GM19238 (cell line): ENCODE data around the gene RAD51D.
"Not testable (repeated sequence)": the region's sequence is repeated elsewhere in the genome, so short reads cannot be mapped to it uniquely, and the experiment has no call there.

Experiments
- DNase-seq: peaks from one replicate; pipeline ENCODE4 v3.0.0; 2011; ENCODE audit warnings: low spot score; ENCODE audit not compliant: insufficient read length

Gene RAD51D

DNA sequence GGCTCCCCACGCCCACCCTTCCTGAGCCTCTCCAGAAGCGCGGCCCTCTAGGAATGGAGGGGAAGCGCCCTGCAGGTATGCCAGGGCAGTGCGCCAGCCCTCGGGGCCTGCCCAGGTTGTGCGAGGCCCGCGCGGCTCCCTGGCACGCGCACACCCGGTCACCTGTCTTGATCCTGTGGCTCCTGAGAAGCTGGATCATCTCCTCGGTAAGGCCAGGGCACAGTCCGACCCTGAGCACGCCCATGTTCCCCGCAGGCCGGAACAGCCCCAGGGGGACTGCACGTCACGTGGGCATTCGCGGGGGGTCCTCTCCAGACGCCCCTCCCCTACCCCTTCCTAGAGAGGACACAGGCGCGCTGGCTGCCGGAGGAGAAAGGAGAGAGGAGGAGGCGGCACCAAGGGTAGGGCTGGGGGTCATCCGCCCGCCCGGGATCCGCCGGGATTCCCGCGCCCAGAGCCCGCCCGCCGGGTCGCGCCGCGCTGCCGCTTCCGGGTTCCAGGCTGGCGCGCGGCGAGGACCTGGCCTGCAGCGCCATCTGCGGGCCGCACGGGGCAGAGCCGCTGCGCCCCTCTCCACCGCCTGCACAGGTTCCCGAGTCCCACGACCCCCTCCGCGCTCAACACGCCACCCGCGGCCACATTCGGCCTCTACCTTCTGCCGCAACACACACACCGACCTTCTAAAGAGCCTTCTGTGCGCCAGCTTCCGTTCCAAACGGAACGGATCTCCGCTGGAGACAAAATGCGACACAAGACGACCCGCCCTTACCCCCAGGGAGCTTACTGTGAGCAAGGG lies at the start of gene RAD51D:
Gene RAD51D, minus strand, starts transcription at position 491 of the 796 bp plus-strand sequence. Its CDS starts 247 bp downstream, at position 244.
- DNase-seq, result peak; percentile 81

DNA sequence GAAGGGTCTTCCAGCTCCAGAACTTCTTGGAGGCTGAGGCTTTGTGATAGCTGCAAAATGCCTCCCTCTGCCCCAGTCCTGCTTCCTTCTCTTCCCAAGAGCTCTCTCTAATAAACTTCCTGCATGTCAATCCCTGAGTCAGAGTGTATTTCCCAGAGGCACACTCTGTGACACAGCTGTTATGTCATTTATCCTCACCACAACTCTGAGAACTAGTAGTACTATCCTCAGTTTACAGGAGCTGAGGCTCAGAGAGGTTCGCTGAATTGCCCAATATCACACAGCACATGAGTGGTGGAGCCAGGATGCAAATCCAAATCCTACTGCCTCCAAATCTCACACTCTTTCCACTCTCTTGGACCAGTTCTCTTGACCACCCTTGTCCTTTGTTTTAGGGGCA lies 48.0 kb upstream of the RAD51D start:
- DNase-seq, result no peak

DNA sequence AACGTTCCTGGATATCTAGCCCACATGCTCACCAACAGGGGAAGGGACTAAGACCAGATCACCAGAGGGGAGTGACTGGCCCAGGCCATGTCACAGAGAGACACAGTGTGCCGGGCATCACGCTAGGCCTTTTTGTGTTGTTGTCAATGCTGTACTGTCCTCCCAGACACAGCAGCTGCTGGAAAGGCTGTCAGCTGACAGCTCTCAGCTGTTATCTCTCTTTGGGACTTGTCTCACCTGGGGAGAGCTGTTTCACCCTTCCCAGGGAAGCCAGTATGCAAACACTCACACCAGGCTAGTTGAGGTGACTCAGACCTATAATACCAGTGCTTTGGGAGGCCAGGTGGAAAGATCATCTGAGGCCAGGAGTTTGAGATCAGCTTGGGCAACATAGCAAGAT lies 47.4 kb upstream of the RAD51D start:
- DNase-seq, result no peak

DNA sequence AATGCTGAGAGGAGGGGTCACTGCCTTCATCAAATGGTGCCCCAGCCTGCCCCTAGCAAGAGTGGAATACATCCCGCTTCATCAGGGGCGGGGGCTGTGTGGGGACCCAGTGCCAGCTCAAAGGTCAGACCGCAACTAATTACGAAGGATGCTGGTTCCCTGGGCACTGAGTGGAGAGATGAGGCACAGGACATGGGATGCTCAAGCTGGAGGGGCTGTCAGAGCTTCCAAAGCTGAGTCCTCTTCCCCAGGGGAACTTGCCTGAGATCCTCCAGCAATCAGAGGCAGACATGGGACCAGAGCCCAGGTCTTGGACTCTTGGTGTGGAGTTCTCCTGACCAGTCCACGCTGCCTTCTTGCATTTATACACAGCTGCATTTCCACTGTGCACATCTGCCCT lies 46.9 kb upstream of the RAD51D start:
- no peak for DNase-seq

DNA sequence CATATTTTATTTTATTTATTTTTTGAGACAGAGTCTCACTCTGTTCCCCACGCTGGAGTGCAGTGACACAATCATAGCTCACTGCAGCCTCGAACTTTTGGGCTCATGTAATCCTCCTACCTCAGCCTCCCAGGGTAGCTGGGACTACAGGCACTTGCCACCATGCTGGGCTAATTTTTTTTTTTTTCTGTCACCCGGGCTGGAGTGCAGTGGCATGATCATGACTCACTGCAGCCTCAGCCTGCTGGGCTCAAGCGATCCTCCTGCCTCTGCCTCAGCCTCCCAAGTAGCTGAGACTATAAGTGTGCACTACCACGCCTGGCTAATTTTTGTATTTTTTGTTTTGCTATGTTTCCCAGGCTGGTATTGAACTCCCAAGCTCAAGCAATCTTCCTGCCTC lies 45.1 kb upstream of the RAD51D start:
- DNase-seq, result no peak

DNA sequence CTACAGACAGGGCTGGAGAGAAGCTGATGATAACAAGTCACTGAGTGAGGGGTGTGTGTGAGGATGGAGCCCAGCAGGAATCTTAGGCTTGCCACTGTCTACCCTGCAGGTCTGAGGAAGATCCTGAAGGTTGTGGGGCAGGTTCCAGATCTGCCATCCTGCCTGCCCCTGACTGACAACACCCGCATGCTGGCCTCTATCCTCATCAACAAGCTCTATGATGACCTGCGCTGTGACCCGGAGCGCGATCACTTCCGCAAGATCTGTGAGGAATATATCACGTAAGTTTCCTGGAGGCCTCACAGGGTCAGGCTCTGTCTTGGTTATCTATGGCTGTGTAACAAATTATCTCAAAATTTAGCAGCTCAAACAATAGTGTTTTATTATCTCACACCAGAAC lies 44.2 kb upstream of the RAD51D start:
- no peak for DNase-seq

DNA sequence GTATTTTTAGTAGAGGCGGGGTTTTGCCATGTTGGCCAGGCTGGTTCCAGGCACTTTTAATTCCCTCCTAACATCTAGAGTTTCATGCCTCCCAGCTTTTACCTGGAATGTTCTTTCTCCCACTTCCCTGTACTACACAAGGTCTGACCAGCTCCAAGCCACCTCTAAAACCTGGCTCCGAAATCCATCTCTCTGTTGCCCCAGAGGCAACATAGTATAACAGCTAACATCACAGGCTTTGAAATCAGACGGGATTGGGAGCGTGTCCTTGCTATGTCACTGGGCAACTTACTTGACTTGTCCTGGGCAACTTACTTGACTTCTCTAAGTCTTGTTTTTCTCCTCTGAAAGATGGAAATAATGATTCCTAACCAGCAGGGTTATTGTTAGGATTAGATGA lies 43.1 kb upstream of the RAD51D start:
- no peak for DNase-seq

DNA sequence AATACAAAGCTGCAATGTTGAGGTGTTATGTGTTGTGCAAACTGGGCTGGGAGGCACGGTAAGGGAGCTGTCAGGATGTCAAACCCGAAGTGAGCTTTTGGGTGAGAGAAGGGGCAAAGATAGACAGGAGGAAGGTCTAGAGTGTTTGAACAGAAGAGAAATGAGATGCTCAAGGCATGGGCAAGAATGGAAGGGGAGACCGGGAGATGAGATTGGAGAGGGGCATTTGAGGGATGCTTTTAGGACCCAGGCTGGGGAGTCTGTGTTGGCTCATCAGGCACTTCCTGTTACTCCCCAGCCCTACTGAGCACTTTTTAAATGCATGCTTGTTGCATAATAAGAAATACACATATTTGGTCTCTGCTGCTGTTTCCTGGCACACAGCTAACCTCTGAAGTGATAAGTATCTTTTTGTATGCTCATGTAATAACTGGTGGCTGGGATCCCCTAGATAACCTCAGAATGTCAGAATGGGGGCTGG lies 41.7 kb upstream of the RAD51D start:
- DNase-seq, result no peak

DNA sequence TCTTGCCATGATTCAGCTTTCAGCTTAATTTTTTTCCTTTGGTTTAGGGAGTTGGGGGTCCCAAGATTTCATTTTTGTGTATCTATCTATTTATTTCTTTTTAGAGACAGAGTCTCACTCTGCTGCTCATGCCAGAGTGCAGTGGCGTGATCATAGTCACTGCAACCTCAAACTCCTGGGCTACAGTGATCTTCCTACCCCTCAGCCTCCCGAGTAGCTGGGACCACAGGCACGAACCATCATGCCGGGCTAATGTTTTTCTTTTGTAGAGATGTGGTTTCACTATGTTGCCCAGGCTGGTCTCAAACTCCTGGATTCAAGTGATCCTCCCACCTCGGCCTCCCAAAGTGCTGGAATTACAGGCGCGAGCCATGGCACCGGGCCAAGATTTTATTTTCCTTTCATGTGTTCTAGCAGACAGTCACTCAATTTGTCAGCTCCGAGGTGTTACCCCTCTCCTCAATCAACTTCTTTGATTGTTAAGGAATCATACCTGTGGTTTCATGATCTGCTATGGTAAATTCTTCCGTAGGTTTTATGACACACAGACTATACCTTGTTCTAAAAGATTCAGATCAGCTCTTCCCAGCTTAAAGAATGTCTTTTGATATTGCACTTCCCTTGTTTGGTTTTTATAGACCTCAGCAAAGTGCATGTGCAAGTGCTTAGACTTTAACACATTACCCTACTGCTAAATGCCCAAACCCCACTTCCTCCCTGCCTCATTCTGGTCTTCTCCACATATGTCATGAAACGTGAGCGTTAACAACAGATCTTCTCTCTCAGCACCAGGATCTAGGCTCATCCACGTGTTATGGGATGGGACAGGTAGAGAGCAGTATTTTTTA lies 40.9 kb upstream of the RAD51D start:
- no peak for DNase-seq

DNA sequence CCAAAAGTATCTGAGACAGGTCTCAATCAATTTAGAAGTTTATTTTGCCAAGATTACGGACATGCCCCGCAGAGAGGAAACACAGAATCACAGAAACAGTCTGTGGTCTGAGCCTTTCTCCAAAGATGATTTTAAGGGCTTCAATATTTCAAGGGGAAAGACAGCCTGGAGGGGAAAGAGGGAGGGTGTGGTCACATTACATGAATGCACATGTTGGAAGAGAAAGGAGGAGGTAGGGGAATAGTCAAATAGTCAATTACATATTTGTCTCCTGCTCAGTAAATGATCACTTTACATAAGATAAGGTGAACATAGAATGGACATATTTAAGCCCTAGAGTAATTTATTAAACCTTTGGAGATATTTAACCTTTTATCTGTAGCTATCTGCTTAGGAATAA lies 40.3 kb upstream of the RAD51D start:
- DNase-seq, result no peak

DNA sequence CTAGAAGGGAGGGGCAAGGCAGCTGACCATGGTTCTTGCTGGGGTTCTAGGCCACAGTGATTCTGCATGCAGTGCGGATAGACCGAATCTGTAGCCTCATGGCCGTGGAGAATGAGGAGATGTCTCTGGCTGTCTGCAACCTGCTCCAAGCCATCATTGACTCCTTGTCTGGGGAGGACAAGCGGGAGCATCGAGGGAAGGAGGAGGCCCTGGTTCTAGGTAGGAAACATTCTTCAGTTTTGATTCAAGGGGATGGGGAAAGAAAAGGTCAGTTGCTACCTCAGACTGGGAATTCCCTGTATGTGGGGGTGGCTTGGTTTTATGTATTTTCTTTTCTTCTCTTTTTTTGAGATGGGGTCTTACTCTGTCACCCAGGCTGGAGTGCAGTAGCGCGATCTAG lies 35.6 kb upstream of the RAD51D start:
- no peak for DNase-seq

DNA sequence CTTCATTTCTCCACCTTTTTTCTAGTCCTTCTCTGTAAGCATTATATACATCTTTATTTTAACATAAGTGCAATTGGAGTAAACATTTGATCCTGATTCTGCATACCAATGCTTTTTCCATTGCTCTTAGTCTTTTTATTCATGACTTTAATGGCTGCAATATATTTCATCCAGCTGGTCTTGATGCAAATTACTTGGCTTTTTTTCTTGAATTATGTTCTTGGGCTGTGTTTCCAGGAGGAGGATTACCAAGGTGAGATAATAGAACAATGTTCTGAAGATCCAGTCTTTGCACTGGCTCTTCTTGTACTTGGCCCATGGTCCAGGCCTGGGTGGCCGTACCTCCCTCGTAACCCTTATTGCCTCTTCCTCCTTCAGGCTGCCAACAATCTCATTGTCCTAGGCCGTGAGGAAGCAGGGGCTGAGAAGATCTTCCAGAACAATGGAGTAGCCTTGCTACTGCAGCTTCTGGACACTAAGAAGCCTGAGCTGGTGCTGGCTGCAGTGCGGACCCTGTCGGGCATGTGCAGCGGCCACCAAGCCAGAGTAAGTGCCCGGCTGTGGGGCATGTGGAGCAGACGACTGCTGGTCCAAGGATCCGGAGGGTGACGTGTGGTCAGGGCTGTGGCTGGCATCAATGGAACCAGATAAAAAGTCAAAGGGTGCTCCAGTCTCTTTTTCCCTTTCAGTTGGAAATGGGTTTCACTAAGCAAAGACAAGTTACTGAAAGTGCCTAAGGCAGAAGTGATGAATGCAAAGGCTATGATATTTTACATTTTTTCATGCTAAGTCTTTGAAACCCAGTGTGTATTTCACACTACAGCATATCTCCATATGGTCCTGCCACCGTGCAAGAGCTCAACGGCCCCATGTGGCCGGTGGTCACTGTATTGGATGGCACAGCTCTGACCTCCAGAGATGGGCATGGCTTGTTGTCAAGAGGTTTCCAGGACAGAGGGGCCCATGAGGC lies 34.8 kb upstream of the RAD51D start:
- DNase-seq, result no peak

DNA sequence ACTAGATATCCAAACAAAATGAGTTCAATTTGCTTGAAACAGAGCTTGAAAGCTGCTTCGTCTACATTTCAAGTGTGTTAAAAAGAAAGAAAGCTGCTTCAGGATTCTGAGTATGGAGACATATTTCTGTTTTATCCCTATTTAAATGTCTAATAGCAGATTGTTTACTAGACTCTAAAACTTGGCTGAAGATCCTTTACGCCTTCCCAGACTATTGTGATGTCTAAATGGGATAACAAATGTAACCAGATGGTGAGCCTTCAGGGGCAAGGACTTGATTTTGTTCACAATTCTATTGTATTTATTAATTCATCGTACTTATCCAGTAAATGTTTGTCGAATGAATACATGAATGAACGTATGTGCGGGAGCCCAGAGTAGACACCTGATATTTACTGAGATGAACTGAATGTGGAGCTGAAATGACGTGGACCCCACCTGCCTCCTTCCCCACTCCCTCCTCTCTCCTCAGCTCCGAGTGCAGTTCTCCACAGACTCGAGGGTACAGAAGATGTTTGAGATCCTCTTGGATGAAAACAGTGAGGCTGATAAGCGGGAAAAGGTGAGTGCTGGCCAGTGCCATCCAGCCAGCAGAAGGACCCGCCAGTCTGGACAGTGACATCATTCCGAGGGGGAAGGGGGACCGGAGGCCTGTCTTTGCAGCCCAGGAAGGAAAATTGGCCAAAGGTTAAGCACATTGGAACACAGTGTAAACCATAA lies 32.9 kb upstream of the RAD51D start:
- DNase-seq, result no peak

DNA sequence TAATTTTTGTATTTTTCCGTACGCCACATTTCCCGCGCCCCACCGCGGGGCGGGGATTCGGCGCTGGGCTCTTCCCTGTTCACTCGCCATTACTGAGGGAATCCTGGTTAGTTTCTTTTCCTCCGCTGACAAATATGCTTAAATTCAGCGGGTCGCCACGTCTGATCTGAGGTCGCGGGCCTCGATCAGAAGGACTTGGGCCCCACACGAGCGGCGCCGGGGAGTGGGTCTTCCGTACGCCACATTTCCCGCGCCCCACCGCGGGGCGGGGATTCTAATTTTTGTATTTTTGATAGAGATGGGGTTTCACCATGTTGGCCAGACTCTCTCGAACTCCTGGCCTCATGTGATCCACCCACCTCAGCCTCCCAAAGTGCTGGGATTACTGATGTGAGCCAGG lies 31.4 kb upstream of the RAD51D start:
- DNase-seq, result not testable (repeated sequence)

DNA sequence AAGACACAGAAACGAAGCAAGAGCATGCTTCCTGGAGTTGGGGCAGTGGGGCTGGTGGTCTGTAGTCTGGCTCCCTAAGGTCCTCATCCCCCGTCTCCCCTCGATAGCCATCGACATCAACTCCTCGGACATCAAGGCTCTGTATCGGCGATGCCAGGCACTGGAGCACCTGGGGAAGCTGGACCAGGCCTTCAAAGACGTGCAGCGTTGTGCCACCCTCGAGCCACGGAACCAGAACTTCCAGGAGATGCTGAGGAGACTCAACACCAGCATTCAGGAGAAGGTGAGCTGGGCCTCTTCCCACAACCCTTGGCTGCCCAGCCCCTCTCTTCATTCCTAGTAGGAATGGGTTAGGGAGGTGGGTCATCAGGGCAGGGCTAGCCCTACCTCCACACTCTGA lies 30.3 kb upstream of the RAD51D start:
- no peak for DNase-seq

DNA sequence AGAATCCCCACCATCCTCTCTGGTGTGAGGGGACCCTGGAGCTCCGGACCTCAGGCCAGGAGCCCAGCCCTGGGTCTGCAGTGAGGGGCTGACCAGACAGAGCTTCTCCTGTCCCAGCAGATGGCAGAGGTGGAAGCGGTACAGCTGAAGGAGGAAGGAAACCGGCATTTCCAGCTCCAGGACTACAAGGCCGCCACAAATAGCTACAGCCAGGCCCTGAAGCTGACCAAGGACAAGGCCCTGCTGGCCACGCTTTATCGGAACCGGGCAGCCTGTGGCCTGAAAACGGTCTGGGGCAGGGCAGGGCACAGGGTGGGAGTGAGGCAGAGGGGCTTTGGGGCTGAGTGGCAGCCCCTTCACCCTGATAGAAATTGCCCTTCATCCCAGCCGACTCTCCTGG lies 28.5 kb upstream of the RAD51D start:
- DNase-seq, result no peak

DNA sequence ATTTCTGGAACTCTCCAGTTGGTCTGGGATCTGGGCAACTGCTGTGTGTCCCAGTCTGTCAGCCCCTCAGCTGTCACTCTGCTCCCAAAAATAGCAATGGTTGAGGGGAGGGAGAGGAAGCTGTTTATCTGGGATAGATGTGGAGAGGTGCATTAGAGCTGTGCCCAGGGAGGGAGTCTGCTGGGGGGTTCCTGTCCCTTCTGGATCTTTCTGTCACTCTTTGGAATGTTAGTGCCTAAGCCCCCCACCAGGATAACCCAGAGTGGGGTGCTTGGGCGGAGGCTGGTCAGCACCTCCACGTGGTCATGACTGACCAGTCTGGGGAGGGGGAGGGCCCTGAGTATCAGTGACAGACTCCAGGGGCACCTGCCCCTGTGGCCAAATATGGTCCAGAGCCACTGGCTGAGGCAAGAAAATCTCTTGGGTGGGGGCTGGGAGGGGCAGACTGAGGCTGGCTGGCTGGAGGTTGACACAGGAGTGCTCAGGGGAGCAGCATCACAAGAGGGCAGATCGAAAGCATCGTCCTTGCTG lies 27.8 kb upstream of the RAD51D start, which contains the start of gene UNC45B:
Gene UNC45B, plus strand, starts transcription at position 443 of the 531 bp plus-strand sequence. CDS start 447 bp downstream, outside the sequence.
- no peak for DNase-seq

DNA sequence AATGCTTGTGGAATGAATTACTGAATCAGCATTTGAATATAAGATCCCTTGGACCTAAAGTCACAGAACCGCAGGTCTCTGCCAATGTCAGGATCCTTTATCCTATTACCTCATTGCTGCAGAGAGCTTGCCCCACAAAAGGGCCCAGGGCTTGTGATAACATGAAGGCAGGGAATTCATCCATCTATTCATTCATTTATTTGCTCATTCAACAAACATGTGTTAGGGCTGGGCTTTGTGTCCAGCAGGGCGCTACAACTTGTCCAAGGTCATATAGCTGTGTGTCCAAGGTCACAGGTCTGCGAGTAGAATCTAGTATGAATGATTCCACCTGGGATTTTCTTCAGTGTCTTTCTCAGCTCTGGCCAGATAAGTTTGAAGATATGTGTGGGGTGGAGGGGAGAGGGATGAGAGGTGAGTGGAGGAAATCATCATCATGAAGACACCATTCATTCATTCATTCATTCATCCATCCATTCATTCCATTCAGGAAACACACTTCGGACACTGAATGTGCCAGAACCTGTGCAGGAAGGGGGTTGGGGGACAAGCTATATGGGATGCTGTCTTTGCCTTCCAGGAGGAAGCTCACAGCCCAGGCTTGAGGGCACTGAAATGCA lies 26.7 kb upstream of the RAD51D start:
- no peak for DNase-seq

DNA sequence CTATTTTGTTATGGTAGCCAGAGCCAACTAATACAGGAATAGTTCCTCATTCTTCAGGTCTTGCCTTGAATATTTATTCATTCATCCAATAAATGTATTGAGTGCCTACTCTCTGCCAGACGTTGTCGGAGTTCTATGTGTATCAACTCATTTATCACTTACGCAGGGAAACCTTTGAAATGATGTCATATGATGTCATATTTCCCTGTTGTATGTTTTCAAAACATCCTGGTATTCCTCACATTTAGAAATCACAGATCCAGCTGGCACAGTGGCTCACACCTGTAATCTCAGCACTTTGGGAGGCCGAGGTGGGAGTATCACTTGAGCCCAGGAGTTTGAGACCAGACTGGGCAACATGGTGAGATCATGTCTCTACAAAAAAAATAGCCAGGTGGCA lies 25.2 kb upstream of the RAD51D start:
- no peak for DNase-seq

DNA sequence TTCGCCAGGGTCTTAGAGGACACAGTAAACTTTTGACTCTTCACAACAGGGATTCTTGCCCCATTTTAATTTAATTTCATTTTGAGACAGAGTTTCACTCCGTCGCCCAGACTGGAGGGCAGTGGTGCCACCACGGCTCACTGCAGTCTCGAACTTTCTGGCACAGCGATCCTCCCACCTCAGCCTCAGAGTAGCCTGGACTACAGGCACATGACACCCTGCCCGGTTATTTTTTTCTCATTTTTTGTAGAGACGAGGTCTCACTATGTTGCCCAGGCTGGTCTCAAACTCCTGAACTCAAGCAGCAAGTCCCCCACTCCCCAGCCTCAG lies 22.8 kb upstream of the RAD51D start:
- no peak for DNase-seq
